HepG2 (cell line): ENCODE results near the gene ZNF814.
"Not testable (repeated sequence)": the region's sequence is repeated elsewhere in the genome, so short reads cannot be mapped to it uniquely, and the experiment has no call there.

ENCODE experiments used
- ASH2L ChIP-seq: fragments of 300-600, 200-600 bp; sonication (generic); IDR thresholded peaks from 2 replicates; pipeline ENCODE4 v1.7.0; 2017; ENCODE audit warnings: low read depth, mild to moderate bottlenecking, moderate library complexity, mixed read lengths, low read length; ENCODE audit not compliant: insufficient read length
- KDM2A ChIP-seq: sonication (generic); formaldehyde crosslinking; IDR thresholded peaks from 2 replicates; pipeline ENCODE4 v1.4.0; 2020; ENCODE audit warnings: low read depth, missing genetic modification reagents, borderline replicate concordance
- POLR2A ChIP-seq, 2 experiments: IDR thresholded peaks; 2 replicates each; pipeline ENCODE4 v1.6.1; 2011; ENCODE audit warnings: low read depth in 2 of 2, low read length in 2 of 2, mild to moderate bottlenecking in 1 of 2, moderate library complexity in 1 of 2; ENCODE audit not compliant: insufficient read depth in 1 of 2
- SOX6 ChIP-seq, 2 experiments: fragments of 450-650 bp in 1 of 2; sonication (generic) in 1 of 2; formaldehyde crosslinking in 1 of 2; IDR thresholded peaks; 2 replicates each; pipeline versions ENCODE4 v1.4.0 to v1.6.1; 2017 to 2020; ENCODE audit warnings: antibody characterized with exemption in 1 of 2, mild to moderate bottlenecking in 1 of 2, missing genetic modification reagents in 1 of 2

GRCh38 chr19:57821501-57821900, 67.3 kb downstream of the ZNF814 start:
- not testable (repeated sequence) for TF ChIP-seq SOX6 (IDR thresholded peaks at IDR 0.05); SOX6 (CRISPR knock-in tag; IDR thresholded peaks at IDR 0.05); POLR2A (IDR thresholded peaks at IDR 0.05; ENCODE audit: insufficient read depth in 1 of 2, low read depth in 2 of 2, low read length in 2 of 2); ASH2L; KDM2A (CRISPR knock-in tag)
